B cell (primary cell): Measurements from ENCODE around the gene CASS4. TPM values are rescaled to one million over a fixed set of nuclear protein-coding genes. Genes with fewer than 3 reads are reported as not detected.

ENCODE experiments used
- ATAC-seq: fragments of 200-7000 bp; cut with Tn5 transposase; one replicate; pipeline ENCODE4 v1.10.0; 2021; ENCODE audit warnings: low read depth, mild to moderate bottlenecking, moderate number of reproducible peaks, moderate library complexity
- CTCF ChIA-PET: fragments of 350-600 bp; sonication (Branson Sonifier 250); formaldehyde crosslinking; loops from one replicate; lab custom pipeline; 2021; ENCODE audit warnings: antibody characterized with exemption, inconsistent platforms; lab: Charles Lee
- POLR2A ChIA-PET: fragments of 350-600 bp; sonication (Branson Sonifier 250); formaldehyde crosslinking; loops from one replicate; lab custom pipeline; 2021; ENCODE audit warnings: antibody characterized with exemption; lab: Charles Lee
- DNase-seq: peaks from one replicate; pipeline ENCODE4 v3.0.0; 2013
- H2AFZ ChIP-seq: 2 replicates; pipeline ENCODE4 v1.6.1; 2012; ENCODE audit warnings: mild to moderate bottlenecking, low read depth, low read length; ENCODE audit not compliant: insufficient read depth, poor library complexity, severe bottlenecking
- H3K27ac ChIP-seq, 2 donors: 1 replicate in 1 of 2; 2 replicates in 1 of 2; pipeline ENCODE4 v1.5.1; 2012 to 2013; ENCODE audit warnings: low read length in 2 of 2, mild to moderate bottlenecking in 2 of 2, moderate library complexity in 1 of 2
- H3K27me3 ChIP-seq, 4 experiments: fragments of 200-600 bp in 1 of 4; sonication (generic) in 1 of 4; replicated peaks in 1 of 4; 1 replicate in 2 of 4; 2 replicates in 2 of 4; pipeline versions ENCODE4 v1.6.1 to v1.7.0; 2013 to 2016; ENCODE audit warnings: low read length in 3 of 4, mild to moderate bottlenecking in 2 of 4, mixed read lengths in 1 of 4, moderate library complexity in 1 of 4; ENCODE audit not compliant: insufficient read depth in 4 of 4, control insufficient read depth in 3 of 4; ENCODE audit errors: control extremely low read depth in 1 of 4
- H3K36me3 ChIP-seq, 2 experiments: replicated peaks in 1 of 2; 1 replicate in 1 of 2; 2 replicates in 1 of 2; pipeline versions ENCODE4 v1.6.1 to v1.7.1; 2013; ENCODE audit warnings: low read length in 1 of 2; ENCODE audit not compliant: insufficient read depth in 2 of 2, control insufficient read depth in 1 of 2; ENCODE audit errors: control extremely low read depth in 1 of 2, extremely low read depth in 1 of 2
- H3K4me1 ChIP-seq, 2 donors: fragments of 200-600 bp in 1 of 2; sonication (generic) in 1 of 2; 1 replicate in 1 of 2; 2 replicates in 1 of 2; pipeline versions ENCODE4 v1.5.1 to v1.6.1; 2013 to 2017; ENCODE audit warnings: low read length in 2 of 2; ENCODE audit not compliant: control insufficient read depth in 2 of 2, insufficient read depth in 2 of 2
- H3K4me2 ChIP-seq: replicated peaks from 2 replicates; pipeline ENCODE3; 2012; ENCODE audit warnings: mild to moderate bottlenecking, low read depth, low read length; ENCODE audit not compliant: poor library complexity, severe bottlenecking
- H3K4me3 ChIP-seq, 5 experiments: fragments of 200-600 bp in 1 of 5; sonication (generic) in 1 of 5; 1 replicate in 3 of 5; 2 replicates in 2 of 5; pipeline versions ENCODE4 v1.5.1 to v1.7.0; 2011 to 2016; ENCODE audit warnings: low read length in 4 of 5, mild to moderate bottlenecking in 4 of 5, low read depth in 2 of 5, control low read depth in 1 of 5, moderate library complexity in 1 of 5; ENCODE audit not compliant: insufficient read depth in 1 of 5; ENCODE audit errors: control extremely low read depth in 1 of 5, extremely low read depth in 1 of 5
- H3K79me2 ChIP-seq: fragments of 200-600 bp; sonication (generic); one replicate; pipeline ENCODE4 v1.6.0; 2016; ENCODE audit warnings: low read length; ENCODE audit not compliant: control insufficient read depth, insufficient read depth
- H3K9ac ChIP-seq: fragments of 200-600 bp; sonication (generic); 2 replicates; pipeline ENCODE4 v1.6.1; 2017; ENCODE audit warnings: mild to moderate bottlenecking, low read length, moderate library complexity
- H3K9me3 ChIP-seq, 3 donors: one replicate each; pipeline versions ENCODE4 v1.6.1 to v1.7.1; 2013; ENCODE audit warnings: low read length in 2 of 3; ENCODE audit not compliant: control insufficient read depth in 2 of 3, insufficient read depth in 1 of 3; ENCODE audit errors: control extremely low read depth in 1 of 3
- H4K20me1 ChIP-seq: 2 replicates; pipeline ENCODE4 v1.6.0; 2012; ENCODE audit warnings: mild to moderate bottlenecking, low read length; ENCODE audit not compliant: insufficient read depth, control insufficient read depth, poor library complexity, severe bottlenecking
- H3K27ac Mint-ChIP-seq: one replicate; pipeline ENCODE4 v1.8.0; 2021; ENCODE audit warnings: mixed read lengths
- H3K27me3 Mint-ChIP-seq: one replicate; pipeline ENCODE4 v1.8.0; 2021; ENCODE audit warnings: mixed read lengths
- H3K4me1 Mint-ChIP-seq: one replicate; pipeline ENCODE4 v1.8.0; 2021; ENCODE audit warnings: mixed read lengths
- H3K4me3 Mint-ChIP-seq: one replicate; pipeline ENCODE4 v1.8.0; 2021; ENCODE audit warnings: mixed read lengths
- H3K9me3 Mint-ChIP-seq: one replicate; pipeline ENCODE4 v1.8.0; 2022; ENCODE audit warnings: mixed read lengths; ENCODE audit not compliant: insufficient read depth
- EZH2 ChIP-seq: IDR thresholded peaks from 2 replicates; pipeline ENCODE4 v1.6.1; 2012; ENCODE audit warnings: borderline replicate concordance, low read depth, mild to moderate bottlenecking, moderate library complexity, low read length; ENCODE audit not compliant: insufficient read depth, poor library complexity, severe bottlenecking
- WGBS: methylation state at CpG from one replicate; pipeline ENCODE4 v1.1.5; 2013; ENCODE audit warnings: missing lambda C conversion rate; ENCODE audit not compliant: insufficient coverage; 5-methylcytosine and 5-hydroxymethylcytosine counted together
- intact Hi-C: fragments of 100-400 bp; cut with micrococcal nuclease; formaldehyde crosslinking; loops from one replicate; pipeline ENCODE4 v1.10.0; 2022
- polyA plus RNA-seq: library from polyadenylated mRNA; depleted of rRNA; stranded (reverse); fragments of >200 nt; gene quantifications from 2 replicates; pipeline ENCODE4 v1.2.3, GENCODE V29; 2012
- total RNA-seq, 2 donors: library from RNA; stranded (reverse); fragments of 120-200 nt in 1 of 2; gene quantifications; 1 replicate in 1 of 2; 2 replicates in 1 of 2; pipeline versions ENCODE4 v1.2.3 to v1.2.4, GENCODE V29; 2013 to 2022
- TF ChIP-seq, protein P1 (sequence below): fragments of 200-600 bp; IDR thresholded peaks from one replicate; pipeline ENCODE4 v1.8.0; 2022; ENCODE audit warnings: antibody characterized with exemption, mild to moderate bottlenecking

CASS4 gene
- total and polyA plus RNA-seq, 2 donors (not counting 1 experiment from before 2014, with no cell fraction given), result 0.42 to 0.45 TPM

DNA sequence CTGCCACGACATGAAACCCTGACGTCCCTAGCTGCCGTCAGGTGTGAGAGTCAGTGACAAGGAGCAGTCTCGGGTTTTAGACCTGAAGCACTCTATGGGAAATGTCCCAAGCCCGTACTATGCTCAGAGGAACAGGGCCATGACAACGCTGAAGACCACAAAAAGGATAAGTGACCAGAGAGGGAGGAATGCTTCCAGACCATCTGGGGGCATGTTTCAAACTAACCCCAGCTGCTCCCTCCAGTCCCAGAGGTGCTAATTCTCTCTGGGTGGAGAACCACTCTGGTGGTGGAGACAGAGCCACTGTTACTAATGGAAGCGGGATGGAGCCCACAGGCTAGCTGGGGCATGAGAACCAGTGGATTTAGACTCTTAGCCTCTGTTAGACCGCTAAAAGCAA lies 28.7 kb upstream of the CASS4 start:
- H3K4me2 ChIP-seq, result no peak overlapping the region
- intact Hi-C loops, result no loop called here
- H4K20me1 ChIP-seq, result no peaks in the 10 kb centered on the region
- CTCF ChIA-PET, result no interaction called here
- no peak overlapping the region for H3K27ac ChIP-seq
- no peak overlapping the region for H3K9ac ChIP-seq
- no peaks in the 10 kb centered on the region for H3K27me3 ChIP-seq
- no peak overlapping the region for H2AFZ ChIP-seq
- no peaks in the 10 kb centered on the region for H3K4me1 ChIP-seq
- no peaks in the 10 kb centered on the region for H3K9me3 Mint-ChIP-seq
- WGBS, result 99% methylated on average over 8 of the region's 8 CpGs
- H3K27ac Mint-ChIP-seq, result no peak overlapping the region
- no peaks in the 10 kb centered on the region for H3K27me3 Mint-ChIP-seq
- TF ChIP-seq EZH2, result no peak
- TF ChIP-seq, protein P1, sequence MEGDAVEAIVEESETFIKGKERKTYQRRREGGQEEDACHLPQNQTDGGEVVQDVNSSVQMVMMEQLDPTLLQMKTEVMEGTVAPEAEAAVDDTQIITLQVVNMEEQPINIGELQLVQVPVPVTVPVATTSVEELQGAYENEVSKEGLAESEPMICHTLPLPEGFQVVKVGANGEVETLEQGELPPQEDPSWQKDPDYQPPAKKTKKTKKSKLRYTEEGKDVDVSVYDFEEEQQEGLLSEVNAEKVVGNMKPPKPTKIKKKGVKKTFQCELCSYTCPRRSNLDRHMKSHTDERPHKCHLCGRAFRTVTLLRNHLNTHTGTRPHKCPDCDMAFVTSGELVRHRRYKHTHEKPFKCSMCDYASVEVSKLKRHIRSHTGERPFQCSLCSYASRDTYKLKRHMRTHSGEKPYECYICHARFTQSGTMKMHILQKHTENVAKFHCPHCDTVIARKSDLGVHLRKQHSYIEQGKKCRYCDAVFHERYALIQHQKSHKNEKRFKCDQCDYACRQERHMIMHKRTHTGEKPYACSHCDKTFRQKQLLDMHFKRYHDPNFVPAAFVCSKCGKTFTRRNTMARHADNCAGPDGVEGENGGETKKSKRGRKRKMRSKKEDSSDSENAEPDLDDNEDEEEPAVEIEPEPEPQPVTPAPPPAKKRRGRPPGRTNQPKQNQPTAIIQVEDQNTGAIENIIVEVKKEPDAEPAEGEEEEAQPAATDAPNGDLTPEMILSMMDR, result no peak
- POLR2A ChIA-PET, result no interaction called here
- H3K36me3 ChIP-seq, result peaks cover under 1 to 2% of the 10 kb centered on the region in 2 experiments
- H3K4me1 Mint-ChIP-seq, result no peaks in the 10 kb centered on the region
- no peak overlapping the region for H3K4me3 ChIP-seq
- H3K79me2 ChIP-seq, result peaks cover 11% of the 10 kb centered on the region
- H3K4me3 Mint-ChIP-seq, result no peak overlapping the region
- H3K9me3 ChIP-seq, result no peaks in the 10 kb centered on the region
- no peak for ATAC-seq
- DNase-seq, result no peak

DNA sequence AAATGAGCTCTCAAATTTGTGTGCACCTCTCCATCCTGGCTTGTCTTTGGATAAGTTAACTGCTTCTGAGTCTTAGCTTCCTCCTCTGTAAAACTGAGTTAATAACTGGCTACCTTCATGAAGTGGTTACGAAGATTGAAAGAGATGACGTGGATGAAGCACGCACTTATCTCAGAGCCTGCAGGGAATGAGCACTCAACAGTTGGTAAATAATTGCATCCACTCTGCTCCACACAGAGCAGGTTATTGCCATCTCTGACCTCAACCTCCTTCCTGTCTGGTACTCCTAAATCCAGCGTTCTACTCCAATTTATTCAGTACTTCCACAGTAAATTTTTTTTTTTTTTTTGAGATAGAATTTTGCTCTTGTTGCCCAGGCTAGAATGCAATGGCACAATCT lies 26.9 kb upstream of the CASS4 start:
- no peak overlapping the region for H3K4me3 Mint-ChIP-seq
- H3K27ac Mint-ChIP-seq, result no peak overlapping the region
- no peak overlapping the region for H2AFZ ChIP-seq
- 100% methylated on average over 3 of the region's 4 CpGs for WGBS
- H3K4me1 ChIP-seq, result no peaks in the 10 kb centered on the region
- no peak overlapping the region for H3K4me3 ChIP-seq
- peaks cover 23% of the 10 kb centered on the region for H3K79me2 ChIP-seq
- intact Hi-C loops, result no loop called here
- ATAC-seq (no peak), DNase-seq (no peak)
- no peak overlapping the region for H3K9ac ChIP-seq
- H3K4me2 ChIP-seq, result no peak overlapping the region
- no peaks in the 10 kb centered on the region for H3K27me3 ChIP-seq
- H3K27ac ChIP-seq, result no peak overlapping the region
- no peaks in the 10 kb centered on the region for H3K9me3 Mint-ChIP-seq
- ChIA-PET POLR2A (no interaction called here), CTCF (no interaction called here)
- no peaks in the 10 kb centered on the region for H3K4me1 Mint-ChIP-seq
- peaks cover 0 to 2% of the 10 kb centered on the region in 2 experiments for H3K36me3 ChIP-seq
- H4K20me1 ChIP-seq, result no peaks in the 10 kb centered on the region
- no peaks in the 10 kb centered on the region for H3K9me3 ChIP-seq
- no peaks in the 10 kb centered on the region for H3K27me3 Mint-ChIP-seq
- TF ChIP-seq, protein P1, result no peak
- TF ChIP-seq EZH2, result no peak
